Type B pancreatic cell (in vitro differentiated cells): ENCODE measurements around the gene NKAIN2. TPM values are rescaled to one million over a fixed set of nuclear protein-coding genes. Genes with fewer than 3 reads are reported as not detected.

Experiments used
- DNase-seq: peaks from one replicate; pipeline ENCODE4 v3.0.0; 2021; ENCODE audit warnings: mixed read lengths; ENCODE audit not compliant: unreplicated experiment; ENCODE audit errors: extremely low spot score
- H3K27ac Mint-ChIP-seq: 2 replicates; pipeline ENCODE4 v1.8.0; 2021; ENCODE audit warnings: mild to moderate bottlenecking, mixed read lengths
- H3K27me3 Mint-ChIP-seq: 2 replicates; pipeline ENCODE4 v1.8.0; 2021; ENCODE audit warnings: mixed read lengths
- H3K36me3 Mint-ChIP-seq: 2 replicates; pipeline ENCODE4 v1.8.0; 2021; ENCODE audit warnings: mixed read lengths
- H3K4me1 Mint-ChIP-seq: one replicate; pipeline ENCODE4 v1.8.0; 2021; ENCODE audit warnings: mixed read lengths; ENCODE audit not compliant: unreplicated experiment
- H3K4me3 Mint-ChIP-seq: 2 replicates; pipeline ENCODE4 v1.8.0; 2021; ENCODE audit warnings: mild to moderate bottlenecking, mixed read lengths
- H3K9me3 Mint-ChIP-seq: 2 replicates; pipeline ENCODE4 v1.8.0; 2021; ENCODE audit warnings: mixed read lengths
- CTCF ChIP-seq: fragments of 200-600 bp; sonication (generic); conservative IDR thresholded peaks from 2 replicates; pipeline ENCODE4 v1.5.0; 2021; ENCODE audit warnings: antibody characterized with exemption, mild to moderate bottlenecking
- total RNA-seq: library from RNA; stranded (reverse); gene quantifications from 2 replicates; pipeline ENCODE4 v1.2.1, GENCODE V29; 2021; ENCODE audit warnings: low replicate concordance

NKAIN2 gene
- total RNA-seq, 1 donor from 2014 or later: 1.7 TPM

- Mint-ChIP-seq H3K4me1 (peaks cover 4% of the 10 kb centered on the region), H3K36me3 (no peaks in the 10 kb centered on the region), H3K27me3 (no peaks in the 10 kb centered on the region), H3K4me3 (no peak overlapping the region), H3K9me3 (peaks cover 6% of the 10 kb centered on the region), H3K27ac (no peak overlapping the region)
- TF ChIP-seq CTCF: no peak
- no peak for DNase-seq
Observed at GRCh38 chr6:124022641-124023040, 219.0 kb downstream of the NKAIN2 start.

DNA sequence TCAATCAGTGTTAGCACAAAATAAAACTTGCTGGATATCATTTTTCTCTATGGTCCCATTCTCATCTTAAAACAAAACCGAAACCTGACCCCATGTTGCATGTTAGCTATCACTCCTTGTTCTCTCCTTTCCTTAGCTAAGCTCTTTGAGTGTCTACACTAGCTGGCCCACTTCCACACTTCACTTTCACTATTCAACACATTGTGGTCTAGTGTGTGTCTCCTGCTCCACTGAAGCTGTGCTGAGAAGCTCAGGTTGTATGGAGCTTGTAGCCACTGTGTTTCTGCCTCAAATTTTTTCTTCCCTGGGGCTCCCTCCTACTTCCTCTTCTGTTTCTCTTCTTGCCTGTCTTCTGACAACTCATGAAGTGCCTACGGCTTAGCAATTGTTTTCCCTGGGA lies 223.0 kb downstream of the NKAIN2 start:
- Mint-ChIP-seq H3K27me3 (no peaks in the 10 kb centered on the region), H3K4me3 (no peak overlapping the region), H3K36me3 (no peaks in the 10 kb centered on the region), H3K9me3 (no peaks in the 10 kb centered on the region), H3K27ac (no peak overlapping the region), H3K4me1 (peaks cover 14% of the 10 kb centered on the region)
- no peak for TF ChIP-seq CTCF
- DNase-seq: no peak

DNA sequence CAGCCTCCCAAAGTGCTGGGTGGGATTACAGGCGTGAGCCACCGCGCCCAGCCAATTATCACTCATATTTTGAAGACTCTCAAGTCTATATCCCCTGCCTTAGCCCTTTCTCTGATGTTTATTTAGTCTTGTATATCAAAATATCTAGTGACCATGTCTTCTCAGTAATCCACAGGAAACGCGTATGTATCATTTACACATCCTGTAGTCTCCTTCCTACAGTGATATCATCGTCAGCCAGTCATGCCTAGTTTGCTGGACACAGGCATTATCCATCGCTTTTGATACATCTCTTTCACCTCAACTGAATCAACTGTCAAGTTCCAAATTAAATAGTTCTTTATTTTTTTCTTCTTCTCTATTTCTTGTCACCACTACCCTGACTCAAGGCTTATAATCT lies 223.7 kb downstream of the NKAIN2 start:
- no peaks in the 10 kb centered on the region for H3K27me3 Mint-ChIP-seq
- no peak for TF ChIP-seq CTCF
- no peak for DNase-seq
- no peak overlapping the region for H3K4me3 Mint-ChIP-seq
- peaks cover 14% of the 10 kb centered on the region for H3K4me1 Mint-ChIP-seq
- no peaks in the 10 kb centered on the region for H3K9me3 Mint-ChIP-seq
- H3K36me3 Mint-ChIP-seq: no peaks in the 10 kb centered on the region
- no peak overlapping the region for H3K27ac Mint-ChIP-seq

DNA sequence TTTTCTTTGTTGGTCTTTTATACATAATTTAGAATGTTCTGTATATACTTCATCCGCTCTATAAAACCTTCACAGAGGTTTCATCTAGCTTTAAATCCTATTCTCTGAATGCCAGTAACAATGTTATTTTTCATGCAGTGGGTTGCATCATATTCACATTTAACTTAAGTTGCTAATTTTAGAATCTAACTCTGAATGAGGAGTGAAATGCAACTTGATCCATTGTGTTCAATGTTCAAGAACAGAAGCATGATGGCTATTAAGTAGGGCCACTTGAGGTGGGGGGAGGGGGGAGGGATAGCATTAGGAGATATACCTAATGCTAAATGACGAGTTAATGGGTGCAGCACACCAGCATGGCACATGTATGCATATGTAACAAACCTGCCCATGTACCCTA lies 224.5 kb downstream of the NKAIN2 start:
- no peak for DNase-seq
- Mint-ChIP-seq H3K4me1 (peaks cover 14% of the 10 kb centered on the region), H3K27me3 (no peaks in the 10 kb centered on the region), H3K9me3 (no peaks in the 10 kb centered on the region), H3K27ac (no peak overlapping the region), H3K4me3 (no peak overlapping the region), H3K36me3 (no peaks in the 10 kb centered on the region)
- TF ChIP-seq CTCF: no peak

DNA sequence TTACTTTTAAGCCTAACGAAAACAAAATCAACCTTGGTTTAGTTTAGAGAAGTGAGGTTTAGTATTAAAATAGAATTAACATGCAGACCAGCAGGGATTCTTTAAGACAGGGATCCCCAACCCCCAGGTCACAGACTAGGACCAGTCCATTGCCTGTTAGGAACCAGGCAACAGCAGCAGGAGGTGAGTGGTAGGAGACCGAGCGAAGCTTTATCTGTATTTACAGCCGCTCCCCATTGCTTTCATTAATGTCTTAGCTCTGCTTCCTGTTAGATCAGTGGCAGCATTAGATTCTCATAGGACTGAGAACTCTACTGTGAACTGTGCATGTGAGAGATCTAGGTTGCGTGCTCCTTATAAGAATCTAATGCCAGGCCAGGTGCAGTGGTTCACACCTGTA lies 225.9 kb downstream of the NKAIN2 start:
- H3K9me3 Mint-ChIP-seq: no peaks in the 10 kb centered on the region
- H3K4me1 Mint-ChIP-seq: peaks cover 14% of the 10 kb centered on the region
- no peak overlapping the region for H3K27ac Mint-ChIP-seq
- TF ChIP-seq CTCF: no peak
- DNase-seq: no peak
- no peaks in the 10 kb centered on the region for H3K36me3 Mint-ChIP-seq
- no peak overlapping the region for H3K4me3 Mint-ChIP-seq
- no peaks in the 10 kb centered on the region for H3K27me3 Mint-ChIP-seq

DNA sequence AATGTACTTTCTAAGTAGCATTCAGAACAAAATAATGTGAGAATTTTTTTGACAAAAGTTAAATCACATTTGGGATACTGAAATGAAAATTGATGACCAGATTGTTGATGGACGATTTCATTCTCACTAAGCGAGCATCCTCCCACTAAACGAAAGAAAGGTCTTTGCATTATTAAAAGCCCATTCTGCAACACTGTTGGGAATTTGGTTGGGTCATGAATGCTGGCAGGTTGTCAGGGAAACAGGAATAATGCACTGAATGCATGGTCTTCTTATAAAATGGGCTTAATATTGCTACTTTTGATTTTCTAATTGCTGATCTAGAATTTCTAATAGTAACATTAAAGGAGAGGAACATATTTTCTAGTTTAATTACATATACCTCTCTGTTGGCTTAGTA lies 229.8 kb downstream of the NKAIN2 start:
- peaks cover 10% of the 10 kb centered on the region for H3K4me1 Mint-ChIP-seq
- no peak overlapping the region for H3K27ac Mint-ChIP-seq
- peaks cover 4% of the 10 kb centered on the region for H3K9me3 Mint-ChIP-seq
- DNase-seq: no peak
- no peaks in the 10 kb centered on the region for H3K36me3 Mint-ChIP-seq
- no peak for TF ChIP-seq CTCF
- H3K4me3 Mint-ChIP-seq: no peak overlapping the region
- H3K27me3 Mint-ChIP-seq: no peaks in the 10 kb centered on the region
